ENCODE measurements around the gene GPC1.
"Not testable (repeated sequence)": the region's sequence is repeated elsewhere in the genome, so short reads cannot be mapped to it uniquely, and the experiment has no call there.

GPC1 gene

GRCh38 chr2:240468303-240469238, 33.1 kb downstream of the GPC1 start:
- DNase-seq (ENCODE audit: low read depth): no peak

- no peak for DNase-seq (ENCODE audit: low read depth)
Observed at GRCh38 chr2:240469239-240469636, 33.8 kb downstream of the GPC1 start.

- no peak for DNase-seq (ENCODE audit: low read depth)
Observed at GRCh38 chr2:240469740-240470139, 34.3 kb downstream of the GPC1 start.

- DNase-seq (ENCODE audit: low read depth): no peak
Observed at GRCh38 chr2:240472078-240472790, 36.8 kb downstream of the GPC1 start.

- no peak for DNase-seq (ENCODE audit: low read depth)
Observed at GRCh38 chr2:240473211-240473610, 37.7 kb downstream of the GPC1 start.

- no peak for DNase-seq (ENCODE audit: low read depth)
Observed at GRCh38 chr2:240477916-240478315, 42.5 kb downstream of the GPC1 start.

GRCh38 chr2:240478346-240479110, 43.1 kb downstream of the GPC1 start:
- DNase-seq (ENCODE audit: low read depth): no peak

- DNase-seq (ENCODE audit: low read depth): no peak
Observed at GRCh38 chr2:240479111-240479501, 43.6 kb downstream of the GPC1 start.

- no peak for DNase-seq (ENCODE audit: low read depth)
Observed at GRCh38 chr2:240480834-240481623, 45.6 kb downstream of the GPC1 start.

- no peak for DNase-seq (ENCODE audit: low read depth)
Observed at GRCh38 chr2:240481720-240482119, 46.3 kb downstream of the GPC1 start.

GRCh38 chr2:240482141-240482540, 46.7 kb downstream of the GPC1 start:
- no peak for DNase-seq (ENCODE audit: low read depth)

- no peak for DNase-seq (ENCODE audit: low read depth)
Observed at GRCh38 chr2:240491483-240491882, 56.0 kb downstream of the GPC1 start.

- no peak for DNase-seq (ENCODE audit: low read depth)
Observed at GRCh38 chr2:240494194-240494793, 58.8 kb downstream of the GPC1 start.

GRCh38 chr2:240494942-240495341, 59.5 kb downstream of the GPC1 start:
- not testable (repeated sequence) for DNase-seq (ENCODE audit: low read depth)

- DNase-seq (ENCODE audit: low read depth): not testable (repeated sequence)
Observed at GRCh38 chr2:240497082-240497481, 61.6 kb downstream of the GPC1 start.

- DNase-seq (ENCODE audit: low read depth): no peak
Observed at GRCh38 chr2:240498171-240498957, 62.9 kb downstream of the GPC1 start.

GRCh38 chr2:240498958-240499260, 63.4 kb downstream of the GPC1 start:
- no peak for DNase-seq (ENCODE audit: low read depth)

GRCh38 chr2:240499309-240500301, 64.1 kb downstream of the GPC1 start:
- DNase-seq (ENCODE audit: low read depth): no peak
